ENCODE measurements around the gene CASZ1. TPM values are rescaled to one million over a fixed set of nuclear protein-coding genes. Genes with fewer than 3 reads are reported as not detected.

The CASZ1 gene
- total RNA-seq, 1 donor from 2014 or later, result 18.3 TPM

DNA sequence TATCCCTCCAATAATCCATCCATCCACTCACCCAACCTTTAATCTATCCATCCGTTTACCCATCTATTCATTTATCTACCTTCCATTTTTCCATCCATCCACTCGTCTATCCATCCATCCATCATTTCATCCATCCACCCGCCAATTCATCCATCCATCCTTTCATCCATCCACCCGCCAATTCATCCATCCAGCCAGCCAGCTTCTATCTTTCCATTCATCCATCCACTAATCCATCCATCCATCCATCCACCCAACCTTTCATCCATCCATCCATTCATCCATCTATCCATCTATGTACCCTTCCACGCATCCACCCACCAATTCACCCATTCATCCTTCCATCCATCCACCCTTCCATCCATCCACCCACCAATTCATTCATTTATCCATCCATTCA is 10.5 kb upstream of the CASZ1 start:
- H3K27me3 Mint-ChIP-seq (ENCODE audit: unreplicated experiment), result peaks cover 10% of the 10 kb centered on the region
- no peak overlapping the region for H3K4me3 Mint-ChIP-seq (ENCODE audit: unreplicated experiment)
- H3K9me3 Mint-ChIP-seq (ENCODE audit: unreplicated experiment), result peaks cover 4% of the 10 kb centered on the region
- H3K4me1 Mint-ChIP-seq (ENCODE audit: low read depth, unreplicated experiment), result peaks cover 6% of the 10 kb centered on the region
- no peak for DNase-seq
- TF ChIP-seq, protein P1, sequence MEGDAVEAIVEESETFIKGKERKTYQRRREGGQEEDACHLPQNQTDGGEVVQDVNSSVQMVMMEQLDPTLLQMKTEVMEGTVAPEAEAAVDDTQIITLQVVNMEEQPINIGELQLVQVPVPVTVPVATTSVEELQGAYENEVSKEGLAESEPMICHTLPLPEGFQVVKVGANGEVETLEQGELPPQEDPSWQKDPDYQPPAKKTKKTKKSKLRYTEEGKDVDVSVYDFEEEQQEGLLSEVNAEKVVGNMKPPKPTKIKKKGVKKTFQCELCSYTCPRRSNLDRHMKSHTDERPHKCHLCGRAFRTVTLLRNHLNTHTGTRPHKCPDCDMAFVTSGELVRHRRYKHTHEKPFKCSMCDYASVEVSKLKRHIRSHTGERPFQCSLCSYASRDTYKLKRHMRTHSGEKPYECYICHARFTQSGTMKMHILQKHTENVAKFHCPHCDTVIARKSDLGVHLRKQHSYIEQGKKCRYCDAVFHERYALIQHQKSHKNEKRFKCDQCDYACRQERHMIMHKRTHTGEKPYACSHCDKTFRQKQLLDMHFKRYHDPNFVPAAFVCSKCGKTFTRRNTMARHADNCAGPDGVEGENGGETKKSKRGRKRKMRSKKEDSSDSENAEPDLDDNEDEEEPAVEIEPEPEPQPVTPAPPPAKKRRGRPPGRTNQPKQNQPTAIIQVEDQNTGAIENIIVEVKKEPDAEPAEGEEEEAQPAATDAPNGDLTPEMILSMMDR (IDR thresholded peaks at IDR 0.05; ENCODE audit: partially characterized antibody, unreplicated experiment), result no peak
- H3K36me3 Mint-ChIP-seq (ENCODE audit: unreplicated experiment), result no peaks in the 10 kb centered on the region
- no peak overlapping the region for H3K27ac Mint-ChIP-seq (ENCODE audit: unreplicated experiment)

DNA sequence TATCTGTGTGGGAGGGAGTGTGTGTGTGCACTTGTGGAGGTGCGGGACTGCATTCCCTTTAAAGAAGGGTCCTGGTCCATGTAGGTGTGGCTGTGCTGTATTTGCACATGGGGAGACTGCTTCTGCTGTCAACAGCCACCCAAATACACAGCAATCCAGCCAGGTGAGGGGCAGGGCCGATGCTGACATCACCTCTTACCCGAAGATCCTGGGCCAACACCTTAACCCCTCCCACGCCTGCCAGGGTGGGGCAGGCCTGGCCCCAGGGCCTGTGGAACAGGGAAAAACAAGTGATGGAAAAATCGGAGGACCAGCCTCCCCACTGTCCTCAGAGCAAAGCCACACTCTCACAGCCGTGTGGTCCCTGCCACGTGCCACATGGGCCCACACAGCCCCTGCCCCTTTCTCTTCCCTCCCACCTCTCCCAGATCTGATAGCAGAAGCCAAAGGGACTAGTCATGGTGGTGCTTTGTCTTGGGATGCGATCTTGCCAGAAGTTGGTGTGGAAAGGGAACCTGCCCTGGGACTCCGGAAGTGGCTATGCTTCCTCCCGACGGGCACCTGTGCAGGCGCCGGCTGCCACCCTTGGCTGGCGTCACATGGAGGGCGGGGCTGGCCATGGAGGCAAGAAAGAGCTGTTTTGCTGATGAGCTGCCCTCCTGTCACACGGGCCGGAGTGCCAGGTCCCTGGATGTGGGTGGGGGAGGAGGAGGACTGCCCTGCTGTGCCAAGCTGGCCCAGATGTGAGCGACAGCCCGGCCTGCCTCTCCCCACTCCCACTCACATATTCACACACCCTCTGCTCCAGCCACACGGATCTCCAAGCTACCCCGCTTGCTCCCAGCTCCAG is 7.8 kb upstream of the CASZ1 start:
- Mint-ChIP-seq H3K27ac (ENCODE audit: unreplicated experiment) (no peak overlapping the region), H3K4me3 (ENCODE audit: unreplicated experiment) (no peak overlapping the region), H3K27me3 (ENCODE audit: unreplicated experiment) (peaks cover 8% of the 10 kb centered on the region), H3K36me3 (ENCODE audit: unreplicated experiment) (no peaks in the 10 kb centered on the region), H3K9me3 (ENCODE audit: unreplicated experiment) (peaks cover 2% of the 10 kb centered on the region), H3K4me1 (ENCODE audit: low read depth, unreplicated experiment) (peaks cover 3% of the 10 kb centered on the region)
- TF ChIP-seq, protein P1 (IDR thresholded peaks at IDR 0.05; ENCODE audit: partially characterized antibody, unreplicated experiment), result no peak
- no peak for DNase-seq

DNA sequence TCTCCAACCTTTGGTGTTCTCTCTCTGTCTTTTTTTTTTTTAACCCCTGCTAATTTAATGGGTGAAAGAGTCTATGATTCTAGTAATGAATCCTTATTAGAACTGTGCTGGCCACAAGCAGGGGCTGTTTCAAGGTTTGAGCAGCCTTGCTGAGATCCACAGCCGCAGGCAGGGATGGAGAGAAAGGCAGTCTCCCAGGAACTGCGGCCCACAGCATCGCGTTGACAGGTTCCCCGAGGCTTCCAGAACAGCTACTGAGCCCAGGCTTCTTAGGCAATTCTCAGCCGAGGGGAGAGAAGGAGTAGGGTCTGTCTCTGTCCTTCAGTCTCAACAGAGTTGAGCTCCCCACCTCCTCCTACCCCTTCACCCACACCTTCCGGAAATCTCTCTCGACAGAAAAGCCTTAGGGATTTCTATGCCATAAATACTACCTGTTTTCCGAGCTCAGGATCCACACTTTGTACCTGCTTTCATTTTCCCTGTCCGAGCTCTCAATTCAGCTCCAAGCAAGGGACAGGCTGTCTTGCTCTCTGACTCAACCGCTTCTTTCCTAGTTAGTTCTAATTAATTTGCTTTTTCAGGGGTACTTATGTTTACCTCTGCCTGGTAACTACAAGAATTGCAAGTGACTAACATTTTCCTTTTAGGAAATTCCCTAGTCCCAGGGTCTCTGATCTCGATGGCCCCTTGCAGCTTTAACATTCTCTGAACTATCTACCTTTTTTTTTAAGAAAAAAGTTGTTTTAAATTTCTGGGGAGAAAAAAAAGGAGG is 6.7 kb upstream of the CASZ1 start:
- Mint-ChIP-seq H3K36me3 (ENCODE audit: unreplicated experiment) (no peaks in the 10 kb centered on the region), H3K4me3 (ENCODE audit: unreplicated experiment) (no peak overlapping the region), H3K9me3 (ENCODE audit: unreplicated experiment) (peaks cover 2% of the 10 kb centered on the region), H3K4me1 (ENCODE audit: low read depth, unreplicated experiment) (no peaks in the 10 kb centered on the region), H3K27me3 (ENCODE audit: unreplicated experiment) (peaks cover 10% of the 10 kb centered on the region), H3K27ac (ENCODE audit: unreplicated experiment) (no peak overlapping the region)
- DNase-seq, result no peak
- TF ChIP-seq, protein P1 (IDR thresholded peaks at IDR 0.05; ENCODE audit: partially characterized antibody, unreplicated experiment), result no peak

DNA sequence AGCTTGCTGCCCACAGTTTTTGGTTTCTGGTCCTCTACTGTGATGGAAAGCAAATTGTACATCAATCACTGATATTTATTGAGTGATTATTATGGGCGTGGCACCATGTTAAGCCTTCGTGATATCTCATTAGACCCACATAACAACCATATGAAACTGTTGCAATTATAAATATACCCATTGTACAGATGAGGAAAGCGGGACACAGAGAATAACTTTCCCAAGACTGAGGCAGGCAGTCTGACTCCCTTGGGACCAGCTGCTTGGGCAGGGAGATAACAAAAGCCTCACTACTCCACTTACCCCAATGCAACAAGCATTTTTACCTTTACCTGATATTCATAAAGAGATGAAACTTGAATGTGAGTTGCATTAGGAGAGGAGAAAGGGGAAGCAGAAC is 4.3 kb upstream of the CASZ1 start:
- H3K27me3 Mint-ChIP-seq (ENCODE audit: unreplicated experiment), result peaks cover 7% of the 10 kb centered on the region
- H3K4me3 Mint-ChIP-seq (ENCODE audit: unreplicated experiment), result no peak overlapping the region
- peaks cover 2% of the 10 kb centered on the region for H3K4me1 Mint-ChIP-seq (ENCODE audit: low read depth, unreplicated experiment)
- no peaks in the 10 kb centered on the region for H3K36me3 Mint-ChIP-seq (ENCODE audit: unreplicated experiment)
- no peaks in the 10 kb centered on the region for H3K9me3 Mint-ChIP-seq (ENCODE audit: unreplicated experiment)
- TF ChIP-seq, protein P1 (IDR thresholded peaks at IDR 0.05; ENCODE audit: partially characterized antibody, unreplicated experiment), result no peak
- DNase-seq, result no peak
- H3K27ac Mint-ChIP-seq (ENCODE audit: unreplicated experiment), result no peak overlapping the region

DNA sequence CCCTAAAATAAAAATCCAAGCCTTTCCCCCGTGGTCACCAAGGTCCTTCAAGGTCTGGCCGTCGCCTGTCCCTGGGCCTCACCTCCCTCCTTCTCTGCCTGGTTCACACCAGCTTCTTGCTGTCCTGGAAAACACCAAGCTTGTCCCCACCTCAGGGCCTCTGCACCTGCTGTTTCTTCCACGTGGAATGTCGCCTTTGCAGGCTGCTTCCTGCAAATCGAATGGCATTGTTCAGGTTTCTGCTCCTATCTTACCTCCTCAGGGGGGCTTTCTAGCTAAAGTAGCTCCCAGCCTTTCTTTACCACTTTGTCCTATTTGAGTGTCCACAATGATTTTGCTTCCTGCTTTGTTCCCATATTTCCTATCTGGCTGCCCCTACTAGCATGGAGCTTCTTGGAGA is 3.3 kb upstream of the CASZ1 start:
- Mint-ChIP-seq H3K27ac (ENCODE audit: unreplicated experiment) (no peak overlapping the region), H3K9me3 (ENCODE audit: unreplicated experiment) (no peaks in the 10 kb centered on the region), H3K4me1 (ENCODE audit: low read depth, unreplicated experiment) (peaks cover 2% of the 10 kb centered on the region), H3K4me3 (ENCODE audit: unreplicated experiment) (no peak overlapping the region), H3K27me3 (ENCODE audit: unreplicated experiment) (peaks cover 10% of the 10 kb centered on the region), H3K36me3 (ENCODE audit: unreplicated experiment) (no peaks in the 10 kb centered on the region)
- TF ChIP-seq, protein P1 (IDR thresholded peaks at IDR 0.05; ENCODE audit: partially characterized antibody, unreplicated experiment), result no peak
- DNase-seq, result no peak
